CD4-positive, alpha-beta T cell treated with Interferon alpha-2 for 1 hour (primary cell): Measurements from ENCODE around the gene ZMYND8.
A peak's percentile ranks its signal among the peaks of the same experiment; 100 is the strongest.
"Not testable (repeated sequence)": the region's sequence is repeated elsewhere in the genome, so short reads cannot be mapped to it uniquely, and the experiment has no call there.

Source experiments
- DNase-seq, 2 donors: peaks; one replicate each; pipeline ENCODE4 v3.0.0-alpha.2; 2020 to 2022

ZMYND8 gene

DNA sequence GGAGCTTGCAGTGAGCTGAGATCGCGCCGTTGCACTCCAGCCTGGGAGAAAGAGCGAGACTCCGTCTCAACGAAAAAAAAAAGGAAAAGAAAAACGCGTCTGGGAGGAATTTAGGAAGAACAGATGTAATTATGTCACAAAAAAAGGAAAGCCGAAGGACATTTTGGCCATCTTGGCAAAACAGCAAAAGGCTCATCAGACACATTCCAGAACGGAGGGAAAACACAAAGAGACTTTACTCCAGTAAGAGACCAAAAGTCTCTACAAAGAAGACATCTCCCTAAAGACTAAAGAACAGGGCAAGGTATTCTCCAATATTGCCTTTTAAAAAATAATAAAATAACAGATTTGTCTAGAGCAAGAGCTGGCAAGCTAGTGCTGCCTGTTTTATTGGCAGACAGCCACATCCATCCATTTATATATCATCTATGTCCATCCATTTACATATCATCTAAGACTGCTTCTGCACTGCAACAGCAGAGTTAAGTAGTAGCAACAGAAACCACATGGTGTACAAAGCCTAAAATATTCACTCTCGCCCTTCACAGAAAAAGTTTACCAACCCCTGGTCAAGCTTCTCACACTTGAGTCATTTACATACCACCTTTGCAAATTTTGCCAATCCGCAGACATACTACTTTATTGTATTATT, 133.9 kb downstream of the ZMYND8 start:
- DNase-seq: no peak

DNA sequence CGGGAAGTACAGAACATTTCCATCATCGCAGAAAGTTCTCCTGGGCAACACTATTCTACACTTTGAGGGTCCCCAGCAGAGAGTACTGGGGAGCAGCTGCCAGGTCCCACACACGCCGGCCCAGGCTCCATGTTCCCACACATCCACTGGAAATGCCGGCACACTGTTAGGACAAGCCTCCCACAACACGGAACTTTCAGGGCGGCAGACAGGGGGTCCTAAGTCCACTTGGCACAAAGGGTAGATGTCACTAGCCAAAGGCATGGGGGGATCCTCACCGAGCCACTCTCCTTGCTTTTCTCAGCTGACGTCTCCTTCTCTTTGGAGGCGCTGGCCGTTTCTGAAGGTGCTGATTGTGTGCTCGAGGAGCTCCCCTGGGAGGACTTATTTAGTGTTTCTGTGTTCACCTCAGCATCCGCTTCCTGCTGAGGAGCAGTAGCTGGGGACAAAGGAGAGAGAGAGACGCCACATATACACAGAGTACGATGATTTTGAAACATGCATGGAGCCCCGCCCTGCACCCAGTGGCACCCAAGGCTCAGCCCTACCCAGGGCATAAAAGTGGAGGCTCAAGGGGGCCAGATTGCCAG, 135.4 kb downstream of the ZMYND8 start:
- no peak for DNase-seq

DNA sequence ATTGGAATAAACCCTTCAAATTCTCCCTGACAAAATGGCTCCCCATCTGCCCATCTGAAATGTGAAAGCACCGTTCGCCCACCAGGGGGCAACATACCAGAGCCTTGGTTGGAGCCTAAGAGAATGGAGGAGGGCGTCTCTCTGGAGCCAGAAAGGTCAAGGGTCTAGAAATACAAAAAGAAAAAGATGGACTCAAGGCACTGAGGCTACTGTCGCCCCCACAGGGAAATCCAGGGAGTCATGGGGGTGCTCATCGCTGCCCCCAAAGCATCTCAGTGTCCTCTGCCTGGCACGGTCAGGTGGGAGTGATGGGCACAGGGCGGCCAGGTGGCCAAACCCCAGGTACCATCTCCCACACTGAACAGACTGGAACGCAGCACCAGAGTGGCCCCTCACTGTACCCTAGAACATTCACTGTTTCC, 136.3 kb downstream of the ZMYND8 start:
- peak; percentile 12 to 47 for DNase-seq

DNA sequence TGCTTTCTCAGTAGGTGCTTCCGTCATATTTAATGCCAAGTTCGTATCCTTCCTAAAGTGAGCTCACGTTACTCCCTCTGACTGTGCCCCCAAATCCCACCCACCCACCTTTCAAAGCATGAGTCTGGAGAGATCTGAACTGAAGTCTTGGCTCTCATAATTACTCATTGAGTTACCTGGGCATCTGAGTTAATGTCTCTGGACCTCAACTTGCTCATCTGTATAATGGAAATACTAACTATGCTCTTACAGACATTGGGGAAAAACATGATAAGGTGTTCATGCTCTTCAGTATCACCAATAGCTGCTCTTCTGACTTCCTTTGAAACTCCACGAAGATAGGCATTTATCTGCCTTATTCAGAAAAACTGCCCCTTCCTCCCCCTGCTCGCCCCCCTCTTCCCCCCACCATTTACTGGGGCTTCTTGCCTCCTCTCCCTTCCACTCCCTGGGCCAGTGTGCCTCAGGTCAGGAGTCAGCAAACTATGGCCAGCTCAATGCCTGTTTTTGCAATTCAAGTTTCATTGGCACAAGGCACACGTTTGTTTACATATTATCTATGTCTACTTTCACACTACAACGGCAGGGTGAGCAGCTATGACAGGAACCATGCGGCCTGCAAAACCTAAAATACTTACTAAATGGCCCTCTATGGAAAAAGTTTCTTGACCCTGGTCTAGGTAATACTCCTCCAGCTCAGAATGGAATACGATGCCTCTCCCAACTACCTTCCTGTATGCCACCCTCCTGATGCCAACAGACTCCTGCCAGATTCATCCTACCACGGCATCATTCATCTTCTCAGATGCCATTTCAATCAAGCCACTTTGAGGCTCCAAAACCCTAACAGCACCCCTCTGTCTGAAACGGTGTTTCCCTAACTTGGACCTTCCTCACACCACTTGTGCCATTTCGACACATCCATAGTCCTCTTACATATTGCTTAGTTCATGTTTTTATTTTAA, 138.7 kb downstream of the ZMYND8 start:
- no peak for DNase-seq

DNA sequence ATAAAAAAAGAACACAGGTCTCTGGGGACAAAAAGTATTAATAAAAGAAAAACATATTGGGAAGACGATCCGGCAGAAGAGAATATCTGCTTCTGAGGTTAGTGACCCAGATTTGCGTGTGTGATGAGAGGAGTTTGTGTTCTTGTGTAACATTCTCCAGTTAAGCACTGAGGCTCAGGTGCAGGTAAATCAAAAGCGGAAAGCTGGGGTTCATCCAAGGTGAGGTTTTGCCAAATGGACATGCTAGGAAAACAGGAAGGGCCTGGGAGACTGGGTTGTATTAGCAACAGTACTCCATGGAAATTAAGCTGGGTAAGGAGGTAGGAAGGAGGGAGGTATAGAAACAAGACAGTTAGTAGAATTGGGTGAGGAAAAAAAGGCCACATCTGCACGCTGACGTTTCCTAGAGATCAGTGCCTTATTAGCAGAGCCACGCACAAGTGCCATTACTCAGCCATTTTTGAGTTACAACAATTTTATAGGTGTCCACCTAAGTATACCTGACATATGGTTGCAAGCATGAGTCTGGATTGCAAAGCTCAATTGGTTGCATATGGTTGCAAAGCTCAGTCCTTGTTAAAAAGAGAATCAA, 139.6 kb downstream of the ZMYND8 start:
- DNase-seq: no peak

DNA sequence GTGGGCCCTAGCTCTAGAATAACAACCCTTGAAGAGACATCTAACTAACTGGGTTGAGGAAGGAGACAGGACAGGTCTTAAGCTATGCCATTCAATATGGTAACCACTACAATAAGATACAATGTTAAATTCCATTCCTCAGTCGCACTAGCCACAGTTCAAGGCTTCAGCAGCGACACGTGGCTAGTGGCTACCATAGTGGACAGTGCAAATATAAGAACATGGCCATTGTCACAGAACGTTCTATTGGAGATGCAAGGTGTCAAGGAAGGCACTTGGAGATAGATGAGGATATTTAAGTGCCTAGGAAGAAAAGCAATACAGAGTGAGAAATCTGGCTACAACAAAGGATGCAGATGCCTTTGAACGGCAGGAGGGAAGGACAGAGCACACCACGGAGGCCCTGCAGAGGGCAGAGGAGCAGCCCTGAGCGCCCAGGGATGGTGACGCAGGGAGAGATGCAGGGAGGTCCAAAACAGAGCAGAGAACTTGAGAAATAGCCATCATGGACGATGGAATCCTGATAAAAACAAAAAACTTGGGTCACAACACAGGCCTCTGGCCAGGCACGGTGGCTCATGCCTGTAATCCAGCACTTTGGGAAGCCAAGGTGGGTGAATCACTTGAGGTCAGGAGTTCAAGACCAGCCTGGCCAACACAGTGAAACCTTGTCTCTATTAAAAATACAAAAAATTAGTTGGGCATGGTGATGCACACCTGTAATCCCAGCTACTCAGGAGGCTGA, 140.7 kb downstream of the ZMYND8 start:
- no peak for DNase-seq

DNA sequence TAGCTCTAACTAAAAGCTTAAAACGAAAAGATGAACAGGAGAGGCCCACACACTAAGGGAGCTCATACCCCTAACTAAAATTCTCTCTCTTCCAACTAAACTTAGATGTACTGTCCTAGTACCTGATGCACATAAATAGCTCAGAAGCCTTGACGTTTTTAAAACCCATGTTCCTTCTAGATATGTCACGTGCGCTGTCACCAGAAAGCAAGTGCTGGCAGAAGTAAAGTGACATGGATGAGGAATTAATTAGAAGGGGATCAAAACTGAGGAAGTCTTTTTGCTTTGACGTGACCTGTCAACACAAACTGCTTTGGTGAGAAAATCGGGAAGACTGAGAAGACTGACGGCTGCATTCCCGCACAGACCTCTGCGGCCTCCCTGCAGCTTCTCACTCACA, 142.5 kb downstream of the ZMYND8 start:
- DNase-seq: no peak

DNA sequence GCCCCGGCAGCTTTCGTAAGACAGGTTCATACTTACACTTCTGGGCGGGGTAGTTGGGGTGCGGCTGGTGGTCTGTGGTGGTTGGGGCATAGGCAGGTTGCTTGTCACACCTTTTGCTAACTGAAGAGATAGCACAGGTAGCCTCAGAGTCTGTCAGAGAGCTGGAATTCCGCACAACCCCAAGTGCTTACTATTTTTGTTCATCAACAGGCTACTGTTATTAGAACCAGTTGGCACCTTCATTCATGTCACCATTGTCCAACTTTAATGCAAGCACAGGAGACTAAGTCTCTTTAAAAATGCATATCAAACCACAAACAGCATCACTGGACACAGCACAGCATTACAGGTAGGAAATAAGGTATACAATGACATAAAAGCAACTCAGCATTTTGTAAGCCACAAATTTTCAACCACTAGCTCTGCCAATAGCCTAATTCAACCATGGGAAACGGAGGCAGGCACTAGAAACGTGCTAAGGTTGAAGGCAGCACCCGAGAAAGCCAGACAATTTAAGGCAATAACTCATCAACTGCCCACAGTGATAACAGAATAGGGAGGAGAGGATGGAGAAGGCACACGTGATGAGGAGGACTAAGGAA, 143.8 kb downstream of the ZMYND8 start:
- no peak for DNase-seq

DNA sequence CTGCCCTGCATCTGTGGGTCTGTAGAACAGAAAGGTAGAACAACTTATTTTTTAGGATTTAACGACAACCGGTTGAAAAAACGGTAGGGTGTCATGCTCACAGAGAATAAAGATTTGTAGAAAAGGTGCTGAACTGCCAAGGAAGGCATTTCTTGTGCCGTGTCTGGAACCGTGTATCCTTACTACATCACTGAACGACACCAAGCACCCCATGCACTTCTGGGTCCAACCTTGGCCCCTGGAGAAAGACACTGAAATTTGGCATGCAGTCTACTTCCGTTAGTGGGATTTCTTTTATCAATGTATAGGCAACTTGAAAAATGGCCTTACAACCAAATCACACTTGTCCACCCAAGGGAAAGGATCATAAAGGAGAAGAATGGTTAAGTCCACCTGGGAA, 145.5 kb downstream of the ZMYND8 start:
- DNase-seq: no peak

DNA sequence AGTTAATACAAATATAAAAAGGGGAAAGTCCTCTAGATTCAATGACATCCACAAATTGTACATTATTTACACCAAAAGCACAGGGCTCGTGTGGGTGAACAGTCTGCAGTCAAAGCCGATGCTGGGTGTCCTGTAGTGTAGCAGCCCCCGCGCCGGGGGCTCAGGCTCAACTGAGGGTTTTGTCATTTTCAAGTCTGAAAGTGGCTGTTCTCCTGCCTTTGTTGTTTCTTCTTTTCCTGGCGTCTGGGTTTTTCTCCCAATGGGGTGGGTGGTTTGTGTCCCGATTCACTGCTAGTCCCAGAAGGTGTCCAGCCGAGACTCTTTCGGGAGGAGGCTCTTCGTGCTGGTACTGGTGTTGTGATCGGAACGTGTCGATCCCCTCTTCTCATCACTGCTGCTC, 146.0 kb downstream of the ZMYND8 start:
- DNase-seq: no peak

DNA sequence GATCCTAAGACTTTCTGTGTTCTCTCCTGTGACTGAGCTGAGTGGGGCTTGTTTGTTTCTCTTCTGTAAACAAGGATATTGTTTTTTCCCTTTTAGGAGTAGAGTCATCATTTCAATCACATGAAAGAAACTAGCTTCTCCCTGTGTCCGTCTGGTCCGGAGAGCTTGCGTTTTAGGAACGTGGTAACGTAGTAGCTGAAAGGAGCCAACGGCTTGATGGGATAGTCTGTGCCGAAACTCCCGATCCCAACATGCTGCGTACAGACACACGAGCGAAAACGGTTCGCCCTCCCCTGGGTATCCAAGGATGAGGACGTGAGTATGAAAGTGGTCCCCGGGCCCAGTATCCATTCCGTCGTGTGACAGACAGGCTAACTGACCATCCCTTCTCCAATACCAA, 146.5 kb downstream of the ZMYND8 start:
- no peak for DNase-seq

DNA sequence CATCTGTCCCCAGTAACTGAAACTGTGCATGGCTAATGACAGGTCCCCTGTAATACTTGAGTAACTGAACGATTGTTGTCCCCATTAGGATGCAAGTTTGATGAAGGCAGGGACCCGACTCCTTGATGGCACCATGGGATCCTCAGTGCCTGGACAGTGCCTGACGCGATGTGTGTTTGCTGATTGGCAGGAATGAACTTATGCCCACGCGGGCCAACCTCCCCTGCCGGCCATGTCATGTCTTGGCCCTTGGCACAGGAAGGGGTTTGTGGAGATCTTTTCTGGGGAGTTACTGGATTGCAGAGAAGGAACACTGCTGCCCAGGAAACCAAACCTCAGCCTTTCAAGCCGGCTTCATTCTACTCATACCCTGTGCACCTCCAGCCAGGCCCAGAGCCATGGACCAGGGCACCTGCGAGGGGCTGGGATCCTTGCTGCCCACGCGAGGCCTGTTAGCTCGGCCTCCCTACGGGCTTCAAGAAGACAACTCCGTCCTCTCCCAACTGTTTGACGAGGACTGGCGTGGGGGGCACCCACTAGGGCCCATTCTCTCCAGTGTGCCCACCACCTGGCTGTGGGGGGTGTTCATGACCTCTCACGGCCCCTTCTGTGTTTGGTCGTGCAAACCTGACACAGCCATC, 147.8 kb downstream of the ZMYND8 start:
- DNase-seq: no peak

DNA sequence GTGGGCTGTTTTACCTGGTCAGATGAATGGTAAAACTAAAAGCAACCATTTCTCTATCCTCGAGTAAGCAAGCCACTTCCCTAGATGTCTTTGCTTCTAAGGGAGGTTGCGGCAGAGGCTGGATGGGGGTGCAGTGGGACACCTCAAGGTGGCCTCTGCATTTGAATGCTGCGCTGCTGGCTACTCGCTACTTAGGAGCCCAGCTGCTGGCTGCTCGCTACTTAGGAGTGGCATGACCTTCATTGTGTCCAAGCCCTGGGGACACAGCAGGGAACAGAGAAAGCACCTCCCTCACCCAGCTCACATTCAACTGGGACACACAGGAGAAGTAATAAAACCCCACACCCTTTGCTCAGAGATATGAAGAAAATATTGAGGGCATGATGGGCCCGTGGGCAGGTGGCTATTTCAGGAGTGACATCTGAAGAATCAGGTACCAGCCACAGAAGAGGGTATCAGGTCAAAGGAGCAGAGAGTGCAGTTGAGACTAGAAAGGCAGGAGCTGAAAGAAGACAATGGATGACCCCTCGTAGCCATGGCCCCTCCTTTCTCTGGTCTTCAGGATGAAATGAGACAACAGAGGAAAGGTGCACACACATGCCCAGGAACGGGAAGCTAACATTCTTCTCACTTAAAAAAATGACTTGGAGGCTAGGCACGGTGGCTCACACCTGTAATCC, 149.4 kb downstream of the ZMYND8 start:
- no peak for DNase-seq

DNA sequence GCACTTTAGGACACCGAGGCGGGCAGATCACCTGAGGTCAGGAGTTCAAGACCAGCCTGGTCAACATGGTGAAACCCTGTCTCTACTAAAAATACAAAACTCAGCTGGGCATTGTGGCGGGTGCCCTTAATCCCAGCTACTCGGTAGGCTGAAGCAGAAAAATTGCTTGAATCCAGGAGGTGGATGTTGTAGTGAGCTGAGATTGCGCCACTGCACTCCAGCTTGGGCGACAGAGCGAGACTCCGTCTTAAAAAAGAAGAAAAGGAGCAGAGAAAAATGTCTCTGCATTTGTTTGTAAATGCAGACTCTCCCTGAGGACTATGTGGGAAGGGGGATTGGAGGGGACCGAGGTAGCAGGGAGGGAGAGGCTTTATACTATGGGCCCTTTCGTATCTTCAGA, 149.9 kb downstream of the ZMYND8 start:
- DNase-seq: not testable (repeated sequence)

DNA sequence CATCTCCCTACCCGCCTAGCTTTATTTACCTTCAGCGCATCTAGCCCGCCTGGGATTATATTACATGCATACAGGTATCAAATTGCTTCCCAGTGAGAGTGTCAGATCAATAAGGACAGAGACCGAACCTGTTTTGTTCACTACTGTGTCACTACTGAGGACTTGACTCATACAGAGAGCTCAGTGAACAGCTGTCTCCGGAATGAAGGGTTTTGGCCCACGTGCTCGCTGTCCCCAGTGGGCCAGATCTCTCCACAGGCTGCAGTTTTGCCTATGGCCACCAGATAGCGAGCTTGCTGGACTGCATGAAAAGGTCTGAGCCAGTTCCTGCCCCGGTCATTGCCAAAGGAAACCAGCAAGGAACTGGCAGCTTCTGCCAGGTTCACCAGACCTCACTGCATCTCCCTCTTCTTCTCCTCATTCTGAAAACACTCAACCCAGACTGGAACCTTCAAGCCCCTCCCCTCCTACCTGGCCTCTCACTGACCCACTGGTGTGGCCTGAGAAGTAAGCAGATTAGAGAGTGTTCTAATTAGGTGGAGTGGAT, 150.8 kb downstream of the ZMYND8 start:
- peak in 1 of 2 donors; percentile 55 for DNase-seq

DNA sequence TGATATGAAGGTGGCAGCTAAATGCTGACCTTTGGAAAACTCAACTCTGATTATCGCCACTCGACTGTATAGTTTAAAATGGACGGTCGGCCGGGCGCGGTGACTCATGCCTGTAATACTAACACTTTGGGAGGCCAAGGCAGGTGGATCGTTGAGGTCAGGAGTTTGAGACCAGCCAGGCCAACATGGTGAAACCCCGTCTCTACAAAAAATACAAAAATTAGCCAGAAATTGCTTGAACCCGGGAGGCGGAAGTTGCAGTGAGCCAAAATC, 151.7 kb downstream of the ZMYND8 start:
- DNase-seq: not testable (repeated sequence)

DNA sequence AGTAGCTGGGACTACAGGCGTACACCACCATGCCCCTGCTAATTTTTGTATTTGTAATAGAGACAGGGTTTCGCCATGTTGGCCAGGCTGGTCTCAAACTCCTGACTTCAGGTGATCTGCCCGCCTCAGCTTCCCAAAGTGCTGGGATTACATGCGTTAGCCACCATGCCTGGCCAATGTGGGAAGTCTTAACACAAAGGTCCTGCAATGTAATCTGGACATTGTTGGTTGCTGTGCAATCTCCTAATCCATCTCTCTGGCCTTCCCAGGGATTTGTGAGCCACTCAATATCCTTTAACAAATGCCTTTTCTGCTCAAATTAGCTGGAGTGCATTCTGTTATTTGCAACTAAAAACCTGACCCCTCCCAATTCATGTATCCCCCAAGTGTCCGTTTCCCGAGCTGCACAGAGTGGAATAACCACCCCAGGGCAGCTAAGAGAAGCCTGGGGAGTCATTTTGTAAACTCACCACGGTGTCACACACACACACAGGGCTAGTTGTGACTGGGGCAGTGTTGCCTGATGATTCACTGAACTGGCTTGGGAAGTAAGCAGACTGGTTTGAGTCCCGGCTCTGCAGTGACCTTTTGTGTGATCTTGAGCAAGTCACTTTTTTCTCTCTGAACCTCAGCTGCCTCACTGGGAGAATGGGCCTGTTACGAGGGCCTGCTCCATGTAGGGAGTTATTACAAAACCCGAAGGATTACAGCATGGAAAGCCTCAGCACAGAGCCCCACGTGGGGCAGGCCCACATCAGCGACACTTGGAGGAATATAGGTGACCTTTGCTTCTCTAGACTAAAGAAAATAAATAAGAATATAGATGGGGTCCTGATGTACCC, 152.3 kb downstream of the ZMYND8 start:
- DNase-seq: no peak

DNA sequence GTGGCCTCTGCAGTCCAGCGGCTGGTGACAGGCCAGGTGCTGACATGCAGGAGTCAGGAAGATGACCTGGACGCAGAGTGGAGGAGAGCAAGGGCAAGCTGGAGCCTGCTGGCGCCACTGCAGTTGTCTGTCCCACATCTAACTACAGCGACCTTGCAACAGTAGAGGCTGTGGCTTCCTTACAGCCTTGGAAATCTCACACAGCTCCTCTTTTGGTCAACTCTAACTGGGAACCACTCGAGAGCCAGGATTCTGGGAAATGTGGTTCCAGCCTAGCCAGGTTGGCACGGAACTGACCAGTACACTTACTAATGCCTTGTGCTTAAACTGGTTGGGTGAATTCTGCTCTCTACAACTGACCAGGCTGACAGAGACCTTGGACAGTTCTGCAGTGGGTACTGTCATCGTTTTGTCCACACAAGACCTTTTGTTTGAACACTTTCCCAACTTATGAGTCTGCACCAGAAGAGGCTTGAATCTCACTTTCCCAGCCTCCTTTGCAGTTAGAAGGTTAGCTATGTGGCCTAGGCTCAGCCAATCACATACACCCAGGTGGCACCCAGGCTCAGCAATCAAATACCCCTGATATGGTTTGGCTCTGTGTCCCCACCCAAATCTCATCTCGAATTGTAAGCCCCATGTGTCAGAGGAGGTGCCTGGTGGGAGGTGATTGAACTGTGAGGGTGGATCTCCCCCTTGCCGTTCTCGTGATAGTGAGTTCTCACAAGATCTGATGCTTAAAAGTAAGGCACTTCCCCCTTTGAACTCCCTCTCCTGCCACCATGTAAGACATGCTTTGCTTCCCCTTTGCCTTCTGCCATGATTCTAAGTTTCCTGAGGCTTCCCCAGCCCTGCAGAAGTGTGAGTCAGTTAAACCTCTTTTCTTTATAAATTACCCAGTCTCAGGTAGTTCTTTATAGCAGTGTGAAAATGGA, 153.5 kb downstream of the ZMYND8 start:
- no peak for DNase-seq
